HG02571 (cell line): ENCODE results near the gene JAML.
A peak's percentile ranks its signal among the peaks of the same experiment; 100 is the strongest.

Experiments
- ATAC-seq: cut with Tn5 transposase; IDR thresholded peaks from one replicate; pipeline ENCODE4 v1.9.1; 2021; ENCODE audit warnings: mild to moderate bottlenecking, moderate library complexity; ENCODE audit not compliant: unreplicated experiment

The JAML gene

DNA sequence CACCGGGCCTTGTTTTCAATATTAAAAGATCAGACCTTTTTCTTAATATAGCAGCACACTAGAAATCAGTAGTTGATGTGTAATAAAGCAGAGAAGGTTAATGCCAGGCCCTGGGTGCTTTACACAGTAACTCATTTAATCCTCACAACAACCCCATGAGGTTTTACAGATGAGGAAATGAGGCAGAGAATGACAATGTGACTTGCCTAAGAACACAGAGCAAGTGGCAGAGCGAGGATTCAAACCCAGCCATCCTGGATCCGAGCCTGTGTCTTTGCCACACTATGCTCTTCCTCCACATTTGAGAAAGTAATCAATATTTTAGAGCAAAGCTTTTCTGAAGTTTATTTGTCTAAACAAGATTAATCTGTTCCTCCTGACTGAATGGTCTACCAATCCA is 7.2 kb downstream of the JAML start:
- no peak for ATAC-seq

DNA sequence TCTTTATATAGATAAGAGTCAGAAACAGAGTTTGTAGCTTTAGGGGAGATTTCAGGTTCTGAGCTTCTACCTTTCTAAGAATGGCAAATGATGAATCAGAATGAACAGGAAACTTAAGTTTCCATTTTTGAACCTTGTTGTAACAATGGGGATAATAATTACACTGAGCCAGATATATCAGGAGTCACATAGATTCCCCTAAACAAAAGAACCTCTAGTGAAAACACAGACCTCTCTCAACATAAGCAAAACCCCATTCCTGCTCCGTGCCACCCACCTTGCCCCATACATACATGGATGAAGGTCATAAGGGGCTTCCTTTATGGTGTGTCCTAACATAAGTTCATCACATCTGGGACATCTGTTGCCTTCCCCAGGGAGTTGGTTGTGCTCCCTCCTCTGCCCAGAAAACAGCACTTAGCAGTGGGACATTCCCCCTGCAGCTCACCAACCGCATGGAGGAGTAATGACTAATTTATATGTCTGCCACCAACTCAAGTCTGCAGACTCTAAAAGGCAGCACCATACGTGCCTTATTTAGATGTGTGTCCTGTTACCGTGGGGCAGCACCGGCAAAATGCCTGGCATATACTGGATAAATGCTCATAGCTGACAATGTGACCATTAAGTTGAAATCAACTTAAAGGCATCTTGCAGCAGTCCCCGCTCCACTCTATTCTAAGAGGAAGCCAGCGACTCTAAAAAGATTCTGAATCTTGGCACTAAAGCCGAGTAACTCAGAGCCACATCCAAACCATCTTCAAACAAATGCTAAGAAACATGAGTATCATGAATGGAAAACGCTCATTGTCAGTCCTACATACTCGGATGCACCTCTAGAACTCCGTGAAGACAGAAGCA is 8.0 kb downstream of the JAML start:
- peak; percentile 57 for ATAC-seq

DNA sequence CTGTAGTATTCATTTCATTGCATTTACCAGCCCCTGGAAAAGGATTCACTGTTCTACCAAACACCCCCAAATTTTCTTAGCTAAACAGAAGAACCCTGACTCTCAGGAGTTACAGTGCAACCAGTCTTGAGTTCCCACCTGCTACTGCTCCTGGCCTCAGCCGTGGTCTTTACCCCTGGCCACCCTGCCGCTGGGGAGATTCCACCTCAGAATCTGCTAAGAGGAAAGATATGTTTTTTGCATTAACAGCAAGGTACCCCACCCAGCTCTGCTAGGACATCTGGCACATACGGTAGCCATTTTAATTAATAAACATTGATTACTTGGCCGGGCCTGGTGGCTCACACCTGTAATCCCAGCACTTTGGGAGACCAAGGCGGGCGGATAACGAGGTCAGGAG is 9.0 kb downstream of the JAML start:
- ATAC-seq, result no peak

DNA sequence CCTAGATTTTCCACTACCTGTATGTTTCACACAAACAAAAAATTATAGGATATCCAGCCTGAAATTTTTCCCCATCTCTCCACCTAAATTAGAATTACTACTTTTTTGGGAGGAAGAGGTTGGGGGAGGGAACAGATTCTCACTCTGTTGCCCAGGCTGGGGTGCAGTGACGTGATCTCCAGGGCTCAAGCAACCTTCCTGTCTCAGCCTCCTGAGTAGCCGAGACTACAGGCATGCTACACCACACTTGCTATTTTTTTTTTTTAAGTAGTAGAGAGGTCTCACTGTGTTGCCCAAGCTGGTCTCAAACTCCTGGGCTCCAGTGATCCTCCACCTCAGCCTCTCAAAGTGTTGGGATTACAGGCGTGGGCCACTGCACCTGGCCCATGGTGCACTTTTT is 9.5 kb downstream of the JAML start:
- ATAC-seq, result no peak

DNA sequence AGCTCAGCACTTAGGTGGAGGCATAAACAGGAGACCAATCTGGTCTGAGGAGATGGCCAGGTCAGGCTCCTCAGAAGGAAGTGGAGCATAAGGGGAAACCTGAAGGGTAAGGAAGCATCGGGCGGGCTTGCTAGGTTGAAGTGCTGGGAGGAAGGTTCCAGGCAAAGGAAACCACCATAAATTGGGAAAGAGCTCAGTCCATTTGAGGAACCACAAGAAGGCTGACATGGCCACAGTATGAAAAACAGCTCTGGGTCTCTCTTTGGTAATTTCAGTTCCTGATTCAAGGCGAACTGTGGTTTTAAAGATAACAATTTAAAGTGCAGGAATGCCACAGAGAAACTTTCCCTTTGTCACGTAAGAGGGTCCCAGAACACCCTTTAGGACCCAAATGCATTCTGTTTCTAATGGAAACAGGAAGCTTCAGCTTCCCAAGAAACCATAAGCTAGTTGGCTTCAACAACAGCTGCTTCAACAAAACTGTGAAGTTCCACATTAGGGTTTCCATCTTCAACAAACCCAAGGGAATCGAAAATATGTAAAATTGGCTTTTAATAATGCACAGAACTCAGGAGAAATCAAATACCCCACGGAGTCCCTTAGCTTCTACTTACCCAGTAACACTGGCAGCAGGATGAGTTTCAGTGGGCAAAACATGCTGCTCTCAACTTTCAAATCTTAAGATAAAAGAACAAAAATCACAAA is 10.4 kb downstream of the JAML start:
- no peak for ATAC-seq

DNA sequence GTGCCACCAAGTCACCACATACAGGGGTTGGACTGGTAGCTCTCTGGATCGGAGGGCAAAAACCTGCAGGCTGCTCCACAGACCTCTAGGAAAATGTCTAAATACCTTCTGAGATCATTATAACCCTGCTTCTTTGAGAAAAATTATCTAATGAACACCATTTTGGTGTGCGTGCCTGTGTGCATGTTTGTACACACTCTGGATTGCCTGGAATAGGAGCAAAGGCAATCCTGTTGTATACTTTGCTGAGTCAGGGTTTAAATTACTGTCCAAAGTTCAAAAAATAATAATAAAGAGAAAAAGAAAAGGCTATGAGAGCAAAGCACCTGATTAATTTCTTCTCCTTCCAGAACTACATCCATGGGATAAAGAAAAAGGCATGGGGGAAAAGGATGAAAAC is 11.0 kb downstream of the JAML start:
- no peak for ATAC-seq

DNA sequence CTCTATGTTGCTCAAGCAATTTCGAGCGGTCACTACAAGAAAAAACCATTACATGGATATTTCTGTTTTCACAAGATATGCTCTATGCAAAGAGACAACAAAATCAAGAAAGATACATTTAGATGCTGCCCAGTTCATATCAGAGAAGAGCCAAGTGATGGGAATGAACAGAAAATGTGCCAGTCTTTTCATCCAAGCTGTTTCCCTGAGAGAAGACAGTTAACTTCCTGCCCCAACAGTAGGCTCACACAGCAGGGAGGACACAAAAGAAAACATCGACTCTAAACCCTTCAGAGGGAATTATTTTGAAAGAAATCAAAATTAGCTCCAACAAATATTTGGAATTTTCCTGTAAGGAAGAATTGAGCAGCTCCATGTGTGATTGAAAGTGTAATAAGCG is 11.6 kb downstream of the JAML start:
- no peak for ATAC-seq

DNA sequence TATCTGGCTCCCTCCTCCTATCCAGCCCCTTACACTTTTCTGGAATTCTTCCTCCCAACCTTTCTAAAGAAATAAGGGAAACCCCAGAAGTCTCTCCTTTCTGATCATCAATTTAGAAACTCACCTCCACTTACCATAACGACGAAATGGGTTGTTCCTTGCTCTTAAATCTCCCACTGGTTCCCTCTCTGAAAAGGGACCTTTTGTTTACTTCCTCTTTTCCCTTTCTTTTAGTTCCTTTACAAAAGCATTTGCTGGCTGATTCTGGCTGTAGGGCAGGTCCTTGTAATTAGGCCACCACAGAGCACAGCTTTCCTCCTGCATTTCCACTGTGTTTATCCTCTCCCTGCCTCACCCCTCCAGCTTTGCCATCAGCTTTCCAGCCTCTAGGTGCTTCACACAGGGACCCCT is 12.0 kb downstream of the JAML start:
- no peak for ATAC-seq

DNA sequence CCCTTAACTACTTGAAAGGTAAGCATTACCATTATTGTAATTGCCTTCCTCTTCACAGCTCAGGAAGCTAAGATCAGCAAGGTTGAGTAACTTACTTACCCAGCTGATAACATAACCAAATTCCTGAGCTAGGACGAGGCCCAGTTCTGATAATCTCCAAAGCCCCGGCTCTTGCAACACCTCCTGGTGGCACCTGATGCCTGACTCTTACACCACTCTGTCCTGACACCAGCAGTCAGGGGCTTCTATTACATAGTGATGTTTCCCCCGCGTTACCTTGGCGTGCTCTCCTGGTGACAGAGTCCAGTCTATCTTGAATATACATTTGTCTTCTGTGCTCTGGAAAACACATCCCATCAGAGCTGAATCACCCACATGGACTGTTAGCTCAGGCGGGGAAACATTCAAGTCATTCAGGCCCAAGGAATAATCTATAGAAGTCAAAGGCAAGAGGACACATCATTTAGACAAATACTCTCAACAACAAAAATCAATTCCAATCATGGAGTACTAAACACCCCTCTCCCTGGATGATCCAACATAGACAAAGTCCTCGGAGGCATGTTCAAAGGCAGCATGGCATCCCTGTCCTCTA is 12.6 kb downstream of the JAML start:
- no peak for ATAC-seq

DNA sequence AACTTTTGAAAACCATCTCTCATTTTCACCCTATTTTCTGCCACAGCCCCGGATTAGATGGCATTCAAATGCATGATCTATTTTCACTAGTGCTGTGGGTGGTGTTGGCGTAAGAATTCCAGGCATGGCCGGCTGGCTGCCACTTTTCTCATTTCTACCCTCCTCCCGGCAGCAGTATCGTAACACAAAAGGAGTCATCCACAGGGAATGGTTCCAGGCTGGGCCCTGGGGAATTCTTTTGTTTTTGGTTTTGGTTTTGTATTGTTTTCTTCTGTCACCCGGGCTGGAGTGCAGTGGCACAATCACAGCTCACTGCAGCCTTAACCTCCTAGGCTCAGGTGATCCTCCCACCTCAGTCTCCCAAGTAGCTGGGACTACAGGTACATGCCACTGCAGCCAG is 13.8 kb downstream of the JAML start:
- no peak for ATAC-seq

DNA sequence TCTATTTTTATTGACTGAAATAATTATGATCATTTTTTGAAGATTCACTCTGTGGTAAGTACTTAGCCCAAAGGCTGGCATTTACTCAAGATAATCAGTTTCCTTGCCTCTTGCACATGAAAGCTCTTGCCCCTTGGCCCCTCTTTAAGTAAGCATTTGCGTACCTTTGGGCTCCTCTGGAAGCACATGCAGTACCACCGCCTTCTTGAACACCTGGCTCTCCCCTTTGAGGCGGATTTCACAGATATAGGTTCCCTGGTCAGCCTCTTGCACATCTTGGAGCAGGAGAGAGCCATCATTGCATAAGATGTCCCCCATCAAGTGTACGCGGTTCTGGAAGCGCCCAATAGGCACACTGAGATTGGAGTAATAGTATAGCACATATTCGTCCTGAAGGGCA is 14.5 kb downstream of the JAML start:
- no peak for ATAC-seq

DNA sequence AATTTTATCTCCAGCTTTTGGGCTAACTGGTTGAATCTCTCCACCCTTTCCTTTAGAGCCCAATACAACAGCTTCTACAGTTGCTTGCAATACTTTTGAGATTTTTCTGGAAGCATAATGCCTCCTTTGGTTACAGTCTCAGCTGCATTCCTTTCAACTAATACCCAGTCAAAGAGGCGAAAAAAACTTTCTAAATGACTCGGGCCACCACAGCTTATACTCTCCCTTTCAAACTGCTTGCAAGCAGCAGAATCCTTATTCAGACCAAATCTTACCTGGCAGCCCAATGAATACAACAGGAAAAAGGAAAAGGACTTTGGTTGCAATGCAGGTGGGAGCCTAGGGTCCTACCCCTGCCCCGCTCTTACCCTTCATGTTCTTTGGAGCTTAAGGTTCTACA is 15.8 kb downstream of the JAML start:
- ATAC-seq, result no peak

DNA sequence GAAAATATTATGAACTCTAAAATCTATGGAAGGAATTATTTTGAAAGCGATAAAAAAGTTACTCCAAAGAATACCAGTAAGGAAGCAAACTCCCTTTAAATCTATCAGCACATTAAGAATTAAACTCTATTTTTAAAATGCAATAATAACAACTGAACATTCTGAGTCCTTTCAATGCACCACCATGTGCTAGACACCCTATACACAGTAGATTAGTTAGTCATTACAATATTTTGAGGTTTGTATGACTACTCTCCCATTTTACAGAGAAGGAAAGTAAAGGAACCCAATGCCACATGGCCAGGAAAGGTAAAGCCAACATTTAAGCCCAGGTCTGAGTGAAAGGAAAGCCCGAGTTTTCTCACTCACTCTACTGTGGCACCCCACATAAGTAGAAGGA is 17.7 kb downstream of the JAML start:
- ATAC-seq, result no peak

DNA sequence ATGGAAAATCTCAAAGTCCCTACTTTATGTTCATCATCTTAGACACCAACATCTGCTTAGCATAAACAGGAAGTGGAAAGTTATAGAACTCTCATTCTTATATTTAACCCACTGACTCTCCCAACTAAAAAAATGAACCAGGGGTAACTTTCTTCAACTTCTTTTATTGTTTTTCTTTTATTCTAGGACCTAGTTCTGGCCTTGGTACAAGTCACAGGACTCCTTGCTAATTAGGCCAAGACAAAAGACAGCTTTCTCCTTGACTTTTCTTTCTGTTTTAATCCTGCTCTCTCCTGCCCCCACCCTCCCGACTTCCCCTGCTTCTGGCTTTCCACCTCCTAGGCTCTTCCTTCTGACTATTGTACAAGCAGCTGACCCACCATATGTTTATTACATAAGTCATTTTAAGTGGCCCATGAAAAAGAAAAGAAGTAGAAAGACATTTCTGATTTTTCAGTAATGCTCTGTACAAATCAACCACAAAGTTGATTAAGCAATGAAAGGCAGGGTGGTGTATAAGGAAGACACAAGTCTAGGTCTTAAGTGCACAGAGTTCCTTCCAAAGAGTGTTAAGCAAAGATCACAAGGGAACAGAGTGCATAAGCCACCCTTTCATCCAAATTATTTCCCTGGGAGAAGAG is 18.3 kb downstream of the JAML start:
- ATAC-seq, result no peak

DNA sequence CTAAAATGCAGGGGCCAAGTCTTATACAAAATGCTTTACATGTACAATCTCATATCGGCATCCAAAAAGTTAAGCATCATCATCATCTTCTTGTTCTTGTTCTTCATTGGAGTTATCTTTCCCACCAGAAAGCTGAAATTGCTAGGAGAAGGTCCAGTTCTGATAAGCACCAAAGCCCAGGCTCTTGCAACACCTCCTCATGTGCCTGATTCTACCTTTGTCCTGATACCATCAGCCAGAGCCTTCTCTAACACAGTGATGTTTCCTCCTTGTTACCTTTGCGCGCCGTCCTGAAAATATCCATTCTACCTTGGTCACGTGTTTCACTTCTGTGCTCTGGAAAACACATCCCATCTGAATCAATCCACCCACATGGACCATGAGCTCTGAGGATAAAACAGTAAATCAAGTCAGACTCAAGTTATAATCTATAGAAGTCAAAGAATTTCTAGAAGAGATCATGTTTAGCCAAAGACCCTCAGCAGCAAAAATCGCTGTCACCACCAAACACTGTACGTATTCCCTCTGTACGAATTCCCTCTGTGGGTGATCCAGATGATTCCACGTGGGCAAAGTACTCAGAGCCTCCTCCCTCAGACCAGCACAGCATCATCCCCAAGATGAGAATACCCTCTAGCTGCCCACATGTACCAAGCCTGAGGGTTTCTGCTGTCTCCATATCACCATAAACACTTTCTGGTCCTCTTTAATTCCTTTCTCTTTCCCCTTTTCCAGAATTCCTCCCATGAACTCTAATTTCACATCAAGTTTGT is 19.0 kb downstream of the JAML start:
- no peak for ATAC-seq

DNA sequence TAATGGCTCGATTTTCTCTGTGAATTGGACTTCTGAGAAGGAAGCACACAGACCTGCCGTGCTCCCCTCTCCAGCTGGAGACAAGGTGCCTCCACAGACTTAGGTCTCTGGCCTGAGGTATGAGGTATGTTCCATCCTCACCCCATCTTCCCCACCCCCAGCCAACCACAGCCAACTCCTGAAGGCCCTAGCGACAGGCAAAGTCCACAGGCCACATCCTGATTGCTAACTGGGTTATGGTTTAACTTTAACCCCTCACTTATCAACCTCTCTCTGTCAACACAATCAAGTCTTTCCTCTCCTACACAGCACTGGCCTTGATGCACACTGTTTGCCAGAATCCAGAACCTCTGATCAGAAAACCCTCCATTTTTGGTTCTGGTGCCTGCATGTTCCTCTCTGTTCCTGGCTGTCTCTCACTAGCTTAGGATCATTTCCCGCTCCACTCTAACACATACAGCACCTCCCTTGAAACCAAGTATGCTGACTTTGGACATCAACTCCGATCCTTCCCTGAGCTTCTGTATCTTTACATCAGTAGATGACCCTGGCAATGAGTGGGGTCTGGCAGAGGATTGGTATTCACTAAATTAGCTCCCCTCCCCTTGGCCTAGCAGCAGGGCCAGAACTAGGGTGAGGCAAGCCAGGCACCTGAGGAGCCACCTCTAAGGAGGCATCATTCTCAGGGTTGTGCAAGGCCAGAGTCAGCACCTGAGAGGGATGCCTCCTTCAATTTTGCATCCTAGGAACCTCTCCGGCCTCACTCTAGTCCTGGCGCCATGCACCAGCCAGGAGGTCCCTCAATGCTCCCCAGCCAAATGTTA is 22.0 kb downstream of the JAML start:
- no peak for ATAC-seq

DNA sequence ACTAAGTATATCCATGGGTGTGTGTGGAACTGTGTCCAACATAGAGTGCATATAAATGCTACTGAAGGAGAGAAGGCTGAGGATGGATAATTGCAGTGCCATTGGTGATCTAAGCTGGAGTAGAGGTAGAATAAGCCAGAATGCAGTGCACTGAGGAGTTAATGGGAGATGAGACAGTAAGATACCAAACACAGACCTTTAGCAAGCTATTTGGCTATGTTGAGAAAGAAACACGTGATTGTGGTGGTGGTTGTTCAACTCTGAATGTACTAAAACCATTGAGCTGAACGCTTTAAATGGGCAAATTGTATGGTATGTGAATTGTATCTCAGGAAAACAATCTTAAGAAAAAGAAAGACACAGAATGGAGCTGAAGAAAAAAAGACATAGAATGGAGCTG is 22.8 kb downstream of the JAML start:
- no peak for ATAC-seq

DNA sequence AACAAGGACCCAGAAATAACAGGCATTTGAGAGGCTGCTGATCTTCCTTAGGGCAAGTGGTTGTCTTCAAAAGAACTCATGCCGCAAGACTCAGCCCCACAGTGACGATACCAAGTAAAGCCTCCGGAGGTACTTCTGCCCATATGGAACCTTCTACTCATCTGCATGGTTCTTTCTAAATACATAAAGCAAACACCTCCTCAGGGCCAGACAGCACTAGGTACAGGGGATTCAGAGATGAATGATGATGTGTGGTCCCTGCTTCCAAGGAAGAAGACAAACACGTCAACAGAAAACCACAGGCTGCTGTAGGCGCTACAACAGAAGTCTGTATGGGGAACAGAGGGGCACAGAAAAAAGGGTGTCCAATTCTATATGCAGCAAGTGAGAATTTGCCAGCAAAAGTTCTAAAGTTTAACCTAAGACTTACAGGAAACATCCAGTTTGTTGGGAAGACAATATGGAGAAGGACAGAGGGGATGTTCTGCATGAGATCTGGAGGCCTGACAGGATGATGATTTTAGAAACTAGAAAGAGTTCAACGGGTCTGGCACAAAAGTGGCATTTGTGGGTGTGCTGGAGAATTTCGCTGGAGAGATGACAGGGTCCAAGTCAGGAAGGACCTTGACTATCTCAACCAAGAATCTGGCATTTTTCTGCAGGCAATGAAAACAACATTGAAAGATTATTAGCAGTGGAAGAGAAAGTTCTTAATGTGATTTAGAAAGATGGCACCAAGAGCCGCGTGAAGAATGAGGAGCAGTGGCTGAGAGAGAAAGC is 23.7 kb downstream of the JAML start:
- ATAC-seq, result no peak

DNA sequence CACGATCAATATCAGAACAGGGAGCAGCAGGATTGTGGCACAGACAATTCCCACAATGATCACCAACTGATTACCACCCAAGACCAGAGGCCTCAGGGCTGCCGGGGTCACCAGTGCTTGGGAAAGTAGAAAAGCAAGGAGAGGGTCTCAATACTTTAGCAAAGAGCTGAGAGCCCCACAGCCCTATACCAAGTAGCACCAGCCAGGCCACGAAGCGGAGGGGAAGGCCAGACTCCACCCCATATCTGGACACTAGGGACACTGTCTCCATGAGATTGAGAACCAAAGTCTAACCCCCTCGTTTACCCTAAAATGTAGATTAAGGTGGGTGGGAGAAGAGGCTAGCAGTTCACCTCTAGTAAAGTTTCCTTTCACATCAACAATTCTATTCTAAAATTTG is 24.3 kb downstream of the JAML start:
- ATAC-seq, result no peak
